Osteoblast (primary cell): ENCODE measurements around the gene UPB1. TPM values are rescaled to one million over a fixed set of nuclear protein-coding genes. Genes with fewer than 3 reads are reported as not detected.

ENCODE experiments used
- DNase-seq: peaks from one replicate; pipeline ENCODE4 v3.0.0; 2011; ENCODE audit warnings: low spot score, mixed read lengths; ENCODE audit not compliant: insufficient read length; ENCODE audit errors: missing footprints
- H2AFZ ChIP-seq: 2 replicates; pipeline ENCODE4 v1.6.0; 2011; ENCODE audit warnings: mild to moderate bottlenecking, low read length
- H3K27ac ChIP-seq: 2 replicates; pipeline ENCODE4 v1.5.1; 2011; ENCODE audit warnings: mild to moderate bottlenecking, low read depth, low read length, moderate library complexity
- H3K27me3 ChIP-seq: 2 replicates; pipeline ENCODE4 v1.6.0; 2012; ENCODE audit warnings: mild to moderate bottlenecking, control low read depth, inconsistent platforms, low read length, moderate library complexity; ENCODE audit not compliant: insufficient read depth
- H3K36me3 ChIP-seq: 2 replicates; pipeline ENCODE4 v1.5.1; 2011; ENCODE audit warnings: mild to moderate bottlenecking, low read length, control low read depth, moderate library complexity; ENCODE audit not compliant: insufficient read depth
- H3K4me1 ChIP-seq: 2 replicates; pipeline ENCODE4 v1.5.1; 2011; ENCODE audit warnings: mild to moderate bottlenecking, low read length, control low read depth, moderate library complexity; ENCODE audit not compliant: insufficient read depth
- H3K4me2 ChIP-seq: 2 replicates; pipeline ENCODE4 v1.6.0; 2011; ENCODE audit warnings: mild to moderate bottlenecking, low read length; ENCODE audit not compliant: insufficient read depth
- H3K4me3 ChIP-seq: fragments of 200-600 bp; sonication (generic); 3 replicates; pipeline ENCODE4 v1.5.1; 2012; ENCODE audit warnings: mild to moderate bottlenecking, low read length, inconsistent platforms; ENCODE audit not compliant: insufficient read depth
- H3K79me2 ChIP-seq: 2 replicates; pipeline ENCODE4 v1.6.0; 2012; ENCODE audit warnings: mild to moderate bottlenecking, low read length, control low read depth, inconsistent platforms; ENCODE audit not compliant: insufficient read depth
- H3K9me3 ChIP-seq: 2 replicates; pipeline ENCODE4 v1.5.1; 2011; ENCODE audit warnings: low read depth, low read length, control low read depth
- H4K20me1 ChIP-seq: 2 replicates; pipeline ENCODE4 v1.6.0; 2012; ENCODE audit warnings: mild to moderate bottlenecking, low read length, control low read depth; ENCODE audit not compliant: insufficient read depth
- total RNA-seq: library from RNA; depleted of rRNA; stranded (reverse); fragments of >200 nt; gene quantifications from 2 replicates; pipeline ENCODE4 v1.2.3, GENCODE V29; 2012
- TF ChIP-seq, protein P1 (sequence below): IDR thresholded peaks from 2 replicates; pipeline ENCODE4 v1.5.1; 2011; ENCODE audit warnings: mild to moderate bottlenecking, low read depth, low read length, moderate library complexity; ENCODE audit errors: extremely low read depth

The UPB1 gene
- total RNA-seq, 1 donor, result under 0.01 TPM

DNA sequence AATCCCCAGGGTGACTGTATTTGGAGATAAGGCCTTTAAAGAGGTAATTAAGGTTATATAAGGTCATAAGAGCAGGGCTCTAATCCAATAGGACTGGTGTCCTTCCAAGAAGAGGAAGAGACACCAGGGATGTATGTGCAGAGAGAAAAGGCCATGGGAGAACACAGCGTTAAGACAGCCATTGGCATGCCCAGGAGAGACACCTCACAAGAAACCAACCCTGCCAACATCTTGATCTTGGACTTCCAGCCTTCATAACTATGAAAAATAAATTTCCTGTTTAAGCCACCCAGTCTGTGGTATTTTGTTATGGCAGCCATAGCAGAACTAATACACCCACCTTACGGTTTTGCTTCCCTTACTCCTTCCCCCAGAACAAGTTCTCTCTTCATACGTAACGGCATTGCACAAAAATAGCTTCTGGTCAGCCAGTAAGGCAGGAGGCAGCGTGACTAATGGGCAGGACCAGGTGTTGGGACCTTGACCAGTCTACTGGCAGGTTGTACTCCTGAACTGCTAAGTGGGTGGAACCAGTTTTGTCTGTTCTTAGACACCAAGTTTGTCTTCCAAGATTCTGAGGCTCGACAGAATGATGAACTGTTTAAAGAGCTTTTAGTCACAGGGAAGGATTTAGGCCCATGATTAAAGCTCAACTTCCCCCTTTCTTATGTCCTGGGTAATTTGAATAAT is 31.9 kb upstream of the UPB1 start:
- Histone ChIP-seq H3K4me2 (no peak overlapping the region), H3K36me3 (no peaks in the 10 kb centered on the region), H4K20me1 (no peaks in the 10 kb centered on the region), H3K27ac (no peak overlapping the region), H3K9me3 (no peaks in the 10 kb centered on the region), H3K4me1 (peaks cover 22% of the 10 kb centered on the region), H2AFZ (no peak overlapping the region), H3K4me3 (no peak overlapping the region), H3K79me2 (no peaks in the 10 kb centered on the region), H3K27me3 (no peaks in the 10 kb centered on the region)
- no peak for DNase-seq
- TF ChIP-seq, protein P1, sequence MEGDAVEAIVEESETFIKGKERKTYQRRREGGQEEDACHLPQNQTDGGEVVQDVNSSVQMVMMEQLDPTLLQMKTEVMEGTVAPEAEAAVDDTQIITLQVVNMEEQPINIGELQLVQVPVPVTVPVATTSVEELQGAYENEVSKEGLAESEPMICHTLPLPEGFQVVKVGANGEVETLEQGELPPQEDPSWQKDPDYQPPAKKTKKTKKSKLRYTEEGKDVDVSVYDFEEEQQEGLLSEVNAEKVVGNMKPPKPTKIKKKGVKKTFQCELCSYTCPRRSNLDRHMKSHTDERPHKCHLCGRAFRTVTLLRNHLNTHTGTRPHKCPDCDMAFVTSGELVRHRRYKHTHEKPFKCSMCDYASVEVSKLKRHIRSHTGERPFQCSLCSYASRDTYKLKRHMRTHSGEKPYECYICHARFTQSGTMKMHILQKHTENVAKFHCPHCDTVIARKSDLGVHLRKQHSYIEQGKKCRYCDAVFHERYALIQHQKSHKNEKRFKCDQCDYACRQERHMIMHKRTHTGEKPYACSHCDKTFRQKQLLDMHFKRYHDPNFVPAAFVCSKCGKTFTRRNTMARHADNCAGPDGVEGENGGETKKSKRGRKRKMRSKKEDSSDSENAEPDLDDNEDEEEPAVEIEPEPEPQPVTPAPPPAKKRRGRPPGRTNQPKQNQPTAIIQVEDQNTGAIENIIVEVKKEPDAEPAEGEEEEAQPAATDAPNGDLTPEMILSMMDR, result no peak

DNA sequence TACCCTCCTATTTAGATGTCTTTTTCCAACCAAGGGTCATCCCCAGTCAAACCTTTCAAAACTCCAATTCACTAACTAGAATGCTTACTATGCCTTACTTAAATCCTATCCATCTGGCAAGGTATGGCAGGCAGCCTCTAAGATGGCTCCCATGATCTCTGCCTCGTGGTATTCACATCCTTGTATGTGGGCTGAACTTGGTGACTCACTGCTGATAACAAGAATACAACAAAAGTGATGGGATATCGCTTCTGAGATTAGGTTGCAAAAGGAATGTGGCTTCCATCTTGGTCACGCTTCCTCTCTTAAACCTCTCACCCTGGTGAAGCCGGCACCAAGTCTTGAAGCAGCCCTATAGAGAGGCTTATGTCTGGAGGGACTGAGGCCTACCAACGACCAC is 29.6 kb upstream of the UPB1 start:
- no peak overlapping the region for H3K4me2 ChIP-seq
- H3K27me3 ChIP-seq, result no peaks in the 10 kb centered on the region
- H3K4me1 ChIP-seq, result peaks cover 22% of the 10 kb centered on the region
- peak overlapping the region; percentile 6 for H3K27ac ChIP-seq
- no peaks in the 10 kb centered on the region for H3K79me2 ChIP-seq
- H4K20me1 ChIP-seq, result no peaks in the 10 kb centered on the region
- no peaks in the 10 kb centered on the region for H3K9me3 ChIP-seq
- H2AFZ ChIP-seq, result peak overlapping the region; percentile 3
- DNase-seq, result no peak
- H3K4me3 ChIP-seq, result no peak overlapping the region
- TF ChIP-seq, protein P1, result no peak
- no peaks in the 10 kb centered on the region for H3K36me3 ChIP-seq

DNA sequence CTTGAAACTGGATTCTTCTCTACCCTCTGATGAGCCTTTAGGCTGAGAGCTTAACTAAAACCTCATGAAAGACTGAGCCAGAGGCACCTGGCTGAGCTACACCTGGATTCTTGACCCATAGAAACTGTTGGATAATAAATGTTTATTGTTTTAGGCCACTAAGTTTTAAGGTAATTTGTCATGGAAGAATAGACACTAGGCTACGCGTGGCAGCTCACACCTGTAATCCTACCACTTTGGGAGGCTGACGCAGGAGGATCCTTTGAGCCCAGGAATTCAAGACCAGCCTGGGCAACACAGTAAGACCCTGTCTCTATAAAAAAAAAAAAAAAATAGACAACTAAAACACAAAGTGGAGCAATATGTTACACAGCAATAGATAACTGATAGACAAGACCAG is 29.2 kb upstream of the UPB1 start:
- H3K27me3 ChIP-seq, result no peaks in the 10 kb centered on the region
- no peak for DNase-seq
- peak overlapping the region; percentile 3 for H2AFZ ChIP-seq

DNA sequence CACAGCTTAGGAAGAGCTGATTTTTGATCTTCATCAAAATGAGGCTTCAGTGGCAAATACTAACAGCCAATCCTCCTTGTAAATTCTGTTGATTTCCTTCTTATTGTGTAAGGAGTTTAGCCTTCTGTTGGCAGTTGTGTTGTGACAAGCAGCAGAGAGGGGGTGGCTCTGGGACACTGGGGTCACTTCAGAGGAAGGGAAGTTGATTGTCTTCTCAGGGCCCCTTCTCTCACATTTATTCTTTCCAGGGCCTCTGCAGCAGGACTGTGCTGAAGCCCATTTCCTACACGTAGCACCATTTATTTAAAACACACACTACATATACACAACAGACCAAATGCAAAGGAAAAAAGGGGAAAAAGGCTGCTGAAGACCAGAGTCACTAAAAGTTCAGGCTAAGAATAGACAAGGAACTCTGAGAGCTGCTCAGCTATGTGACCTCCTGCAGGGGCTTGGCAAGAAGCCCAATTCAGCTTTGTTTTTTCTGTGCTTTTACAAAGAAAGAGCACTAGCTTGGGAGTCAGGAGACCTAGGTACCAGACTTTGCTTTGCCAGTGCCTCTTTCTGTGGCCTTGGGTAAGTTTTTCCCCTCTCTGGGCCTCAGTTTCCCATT is 28.3 kb upstream of the UPB1 start:
- H3K4me1 ChIP-seq, result peaks cover 32% of the 10 kb centered on the region
- no peaks in the 10 kb centered on the region for H3K27me3 ChIP-seq
- no peaks in the 10 kb centered on the region for H3K79me2 ChIP-seq
- TF ChIP-seq, protein P1, result no peak
- H3K4me2 ChIP-seq, result peak overlapping the region; percentile 47
- DNase-seq, result no peak
- no peak overlapping the region for H3K4me3 ChIP-seq
- peak overlapping the region; percentile 19 for H3K27ac ChIP-seq
- no peak overlapping the region for H2AFZ ChIP-seq
- H4K20me1 ChIP-seq, result no peaks in the 10 kb centered on the region
- H3K9me3 ChIP-seq, result no peaks in the 10 kb centered on the region
- H3K36me3 ChIP-seq, result no peaks in the 10 kb centered on the region

More for the DNA sequence above, 29.2 kb upstream of the UPB1 start:
- no peaks in the 10 kb centered on the region for H3K36me3 ChIP-seq
- H3K4me1 ChIP-seq, result peaks cover 24% of the 10 kb centered on the region
- H3K79me2 ChIP-seq, result no peaks in the 10 kb centered on the region
- H3K9me3 ChIP-seq, result no peaks in the 10 kb centered on the region
- H4K20me1 ChIP-seq, result no peaks in the 10 kb centered on the region
- H3K27ac ChIP-seq, result no peak overlapping the region
- no peak overlapping the region for H3K4me3 ChIP-seq
- H3K4me2 ChIP-seq, result no peak overlapping the region
- TF ChIP-seq, protein P1, result no peak
